CD14-positive monocyte (primary cell): ENCODE data around the gene MRTFB. TPM values are rescaled to one million over a fixed set of nuclear protein-coding genes. Genes with fewer than 3 reads are reported as not detected.

Experiments used
- DNase-seq, 3 donors: peaks; one replicate each; pipeline ENCODE4 v3.0.0-alpha.2; 2011 to 2022
- H2AFZ ChIP-seq: 2 replicates; pipeline ENCODE4 v1.6.0; 2012; ENCODE audit warnings: mild to moderate bottlenecking, low read depth, low read length, inconsistent platforms; ENCODE audit not compliant: insufficient read depth, poor library complexity, severe bottlenecking
- H3K27ac ChIP-seq, 2 donors: 1 replicate in 1 of 2; 2 replicates in 1 of 2; pipeline ENCODE4 v1.5.1; 2012 to 2013; ENCODE audit warnings: low read length in 2 of 2, control low read depth in 1 of 2, inconsistent platforms in 1 of 2, low read depth in 1 of 2, mild to moderate bottlenecking in 1 of 2
- H3K27me3 ChIP-seq, 2 donors: one replicate each; pipeline versions ENCODE4 v1.6.0 to v1.6.1; 2011 to 2013; ENCODE audit warnings: low read length in 2 of 2; ENCODE audit not compliant: control insufficient read depth in 2 of 2, insufficient read depth in 2 of 2
- H3K36me3 ChIP-seq, 2 donors: replicated peaks in 1 of 2; 1 replicate in 1 of 2; 2 replicates in 1 of 2; pipeline versions ENCODE4 v1.5.1 to v1.6.1; 2012 to 2013; ENCODE audit warnings: low read length in 2 of 2, control low read depth in 1 of 2, inconsistent platforms in 1 of 2, mild to moderate bottlenecking in 1 of 2; ENCODE audit not compliant: insufficient read depth in 2 of 2, control insufficient read depth in 1 of 2
- H3K4me1 ChIP-seq, 2 donors: 1 replicate in 1 of 2; 2 replicates in 1 of 2; pipeline versions ENCODE4 v1.5.1 to v1.6.1; 2012 to 2013; ENCODE audit warnings: low read length in 2 of 2, control low read depth in 1 of 2, inconsistent platforms in 1 of 2, mild to moderate bottlenecking in 1 of 2, moderate library complexity in 1 of 2; ENCODE audit not compliant: insufficient read depth in 2 of 2, control insufficient read depth in 1 of 2
- H3K4me2 ChIP-seq: replicated peaks from 2 replicates; pipeline ENCODE3; 2012; ENCODE audit warnings: low read length, moderate library complexity, mild to moderate bottlenecking; ENCODE audit not compliant: poor library complexity, severe bottlenecking; ENCODE audit errors: extremely low read depth
- H3K4me3 ChIP-seq, 3 experiments: fragments of 200-600 bp in 1 of 3; sonication (generic) in 1 of 3; replicated peaks in 1 of 3; 1 replicate in 2 of 3; 2 replicates in 1 of 3; pipeline ENCODE4 v1.5.1; 2011 to 2013; ENCODE audit warnings: low read length in 3 of 3, mild to moderate bottlenecking in 3 of 3, control low read depth in 2 of 3, low read depth in 2 of 3, inconsistent platforms in 1 of 3, moderate library complexity in 1 of 3
- H3K79me2 ChIP-seq: 2 replicates; pipeline ENCODE4 v1.6.0; 2012; ENCODE audit warnings: mild to moderate bottlenecking, control low read depth, inconsistent platforms, low read length, moderate library complexity; ENCODE audit not compliant: insufficient read depth
- H3K9ac ChIP-seq: 2 replicates; pipeline ENCODE4 v1.6.0; 2017; ENCODE audit warnings: low read length, mild to moderate bottlenecking; ENCODE audit not compliant: insufficient read depth, poor library complexity, severe bottlenecking
- H3K9me3 ChIP-seq, 2 donors: replicated peaks in 1 of 2; 1 replicate in 1 of 2; 2 replicates in 1 of 2; pipeline versions ENCODE4 v1.5.1 to v1.6.1; 2012 to 2013; ENCODE audit warnings: low read length in 2 of 2, control low read depth in 1 of 2; ENCODE audit not compliant: control insufficient read depth in 1 of 2, insufficient read depth in 1 of 2
- H4K20me1 ChIP-seq: 2 replicates; pipeline ENCODE4 v1.6.0; 2012; ENCODE audit warnings: mild to moderate bottlenecking, low read length, control low read depth, moderate library complexity; ENCODE audit not compliant: insufficient read depth
- H3K27ac Mint-ChIP-seq, 7 donors: one replicate each; pipeline ENCODE4 v1.8.0; 2020; ENCODE audit warnings: mild to moderate bottlenecking in 7 of 7, mixed read lengths in 7 of 7, moderate library complexity in 6 of 7, inconsistent platforms in 2 of 7
- H3K27me3 Mint-ChIP-seq, 3 donors: one replicate each; pipeline ENCODE4 v1.8.0; 2021 to 2022; ENCODE audit warnings: low read depth in 3 of 3, mild to moderate bottlenecking in 3 of 3, mixed read lengths in 3 of 3, moderate library complexity in 3 of 3, inconsistent platforms in 1 of 3
- H3K36me3 Mint-ChIP-seq, 2 donors: one replicate each; pipeline ENCODE4 v1.8.0; 2020; ENCODE audit warnings: mixed read lengths in 2 of 2, inconsistent platforms in 1 of 2, mild to moderate bottlenecking in 1 of 2
- H3K4me1 Mint-ChIP-seq: one replicate; pipeline ENCODE4 v1.8.0; 2020; ENCODE audit warnings: mild to moderate bottlenecking, mixed read lengths
- H3K4me3 Mint-ChIP-seq, 2 donors: one replicate each; pipeline ENCODE4 v1.8.0; 2020; ENCODE audit warnings: mild to moderate bottlenecking in 2 of 2, mixed read lengths in 2 of 2, moderate library complexity in 1 of 2
- H3K9me3 Mint-ChIP-seq, 7 donors: one replicate each; pipeline ENCODE4 v1.8.0; 2020 to 2022; ENCODE audit warnings: mixed read lengths in 7 of 7, mild to moderate bottlenecking in 6 of 7, moderate library complexity in 6 of 7, inconsistent platforms in 2 of 7
- CTCF ChIP-seq: fragments of 200-600 bp; IDR thresholded peaks from one replicate; pipeline ENCODE4 v1.8.0; 2022; ENCODE audit warnings: antibody characterized with exemption, mild to moderate bottlenecking
- WGBS: methylation state at CpG from one replicate; pipeline ENCODE4 v1.1.5; 2013; ENCODE audit warnings: missing lambda C conversion rate; ENCODE audit not compliant: insufficient coverage; 5-methylcytosine and 5-hydroxymethylcytosine counted together
- intact Hi-C, 2 donors: fragments of 100-400 bp; cut with micrococcal nuclease; formaldehyde crosslinking; loops; one replicate each; pipeline versions ENCODE4 v1.15.0 to v1.15.1; 2023
- polyA plus RNA-seq, 3 donors: library from polyadenylated mRNA; depleted of rRNA in 1 of 3; unstranded in 2 of 3; stranded (reverse) in 1 of 3; fragments of 300-500 nt in 2 of 3; fragments of >200 nt in 1 of 3; fragmentation: Illumina TruSeq in 2 of 3; gene quantifications; 1 replicate in 2 of 3; 2 replicates in 1 of 3; pipeline ENCODE4 v1.2.3, GENCODE V29; 2012 to 2021

Gene MRTFB
- polyA plus RNA-seq, 3 donors: 0.69 to 1.4 (median 0.87) TPM

GRCh38 chr16:14302031-14302398 is 230.9 kb downstream of the MRTFB start:
- H3K36me3 Mint-ChIP-seq: peaks cover 2 to 4% of the 10 kb centered on the region in 2 donors
- H3K4me2 ChIP-seq: peak overlapping the region; percentile 90
- peaks cover 0 to 3% of the 10 kb centered on the region in 2 donors for H3K9me3 ChIP-seq
- no peaks in the 10 kb centered on the region for H3K79me2 ChIP-seq
- H3K4me1 ChIP-seq: peaks cover 19 to 25% of the 10 kb centered on the region in 2 donors
- WGBS: 0% methylated on average over 22 of the region's 37 CpGs
- H3K27me3 ChIP-seq: peaks cover 24 to 56% of the 10 kb centered on the region in 2 donors
- H2AFZ ChIP-seq: peak overlapping the region; percentile 67
- H3K4me3 ChIP-seq: peak overlapping the region in 2 of 3 experiments; percentile 27 to 76
- peak overlapping the region; percentile 49 for H3K9ac ChIP-seq
- DNase-seq: peak in 1 of 3 donors; percentile 15
- no peaks in the 10 kb centered on the region for H4K20me1 ChIP-seq
- H3K4me3 Mint-ChIP-seq: peak overlapping the region; percentile 78 to 92
- TF ChIP-seq CTCF: no peak
- H3K27me3 Mint-ChIP-seq: peaks cover 50 to 63% (median 62%) of the 10 kb centered on the region in 3 donors
- H3K27ac Mint-ChIP-seq: no peak overlapping the region
- intact Hi-C loops: loop anchor here (5.0 kb wide), 1 partner anchor 225 kb away; no protein-coding TSS in a partner anchor
- peaks cover 0 to 18% (median 10%) of the 10 kb centered on the region in 7 donors for H3K9me3 Mint-ChIP-seq
- no peaks in the 10 kb centered on the region for H3K36me3 ChIP-seq
- H3K4me1 Mint-ChIP-seq: peaks cover 21% of the 10 kb centered on the region
- H3K27ac ChIP-seq: no peak overlapping the region

- peaks cover 19 to 25% of the 10 kb centered on the region in 2 donors for H3K4me1 ChIP-seq
- peaks cover 24 to 56% of the 10 kb centered on the region in 2 donors for H3K27me3 ChIP-seq
- peak overlapping the region; percentile 67 for H2AFZ ChIP-seq
- no peaks in the 10 kb centered on the region for H4K20me1 ChIP-seq
- no peaks in the 10 kb centered on the region for H3K36me3 ChIP-seq
- no peak overlapping the region for H3K27ac ChIP-seq
- H3K9ac ChIP-seq: peak overlapping the region; percentile 49
- H3K9me3 Mint-ChIP-seq: peaks cover 0 to 18% (median 10%) of the 10 kb centered on the region in 7 donors
- no peak for DNase-seq
- peaks cover 0 to 3% of the 10 kb centered on the region in 2 donors for H3K9me3 ChIP-seq
- H3K79me2 ChIP-seq: no peaks in the 10 kb centered on the region
- peaks cover 21% of the 10 kb centered on the region for H3K4me1 Mint-ChIP-seq
- peaks cover 50 to 65% (median 62%) of the 10 kb centered on the region in 3 donors for H3K27me3 Mint-ChIP-seq
- H3K27ac Mint-ChIP-seq: peak overlapping the region in 1 of 7 donors; percentile 49
- H3K4me3 Mint-ChIP-seq: peak overlapping the region; percentile 78 to 92
- peak overlapping the region; percentile 90 for H3K4me2 ChIP-seq
- no peak for TF ChIP-seq CTCF
- H3K36me3 Mint-ChIP-seq: peaks cover 2 to 4% of the 10 kb centered on the region in 2 donors
- intact Hi-C loops: loop anchor here (5.0 kb wide), 1 partner anchor 225 kb away; no protein-coding TSS in a partner anchor
- H3K4me3 ChIP-seq: peak overlapping the region; percentile 27 to 76 (median 32)
- WGBS: under 1% methylated on average over 65 of the region's 86 CpGs
Measured at GRCh38 chr16:14302399-14303181, 231.5 kb downstream of the MRTFB start.
